ENCODE results near the gene C6.
"Not testable (repeated sequence)": the region's sequence is repeated elsewhere in the genome, so short reads cannot be mapped to it uniquely, and the experiment has no call there.

Gene C6

DNA sequence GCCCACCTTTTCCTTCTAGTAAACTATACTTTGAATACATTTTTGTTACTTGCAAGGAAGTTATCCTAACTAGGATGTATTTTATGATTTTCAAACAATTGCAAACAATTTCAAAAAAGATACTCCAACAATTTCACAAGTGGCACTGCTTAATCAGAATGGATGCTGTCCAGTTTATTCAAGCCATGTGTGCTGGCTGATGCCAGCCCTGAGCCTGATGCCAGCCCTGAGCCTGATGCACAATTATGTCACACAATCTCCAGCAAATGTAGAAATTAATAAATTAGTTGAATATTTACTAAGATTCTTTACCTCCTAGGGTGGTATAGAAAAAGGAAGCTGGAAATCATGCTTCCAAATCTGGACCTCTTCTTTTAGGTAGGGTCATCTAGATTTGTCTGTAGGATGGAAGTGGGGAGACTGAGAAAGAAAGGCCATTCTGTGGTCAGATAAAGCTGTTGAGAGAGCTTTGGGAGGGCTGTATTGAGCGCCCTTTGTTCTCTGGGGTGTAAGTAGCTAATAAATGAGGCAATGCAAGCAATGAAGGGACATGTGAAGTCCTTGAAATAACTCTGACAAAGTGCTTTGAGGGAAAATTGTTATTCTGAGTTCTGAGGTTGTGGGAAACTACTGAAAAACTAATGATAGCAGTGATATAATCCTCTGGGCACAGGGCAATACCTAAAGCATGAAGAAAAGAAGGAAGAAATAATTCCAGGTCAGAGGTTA lies 5.8 kb upstream of the C6 start:
- ATAC-seq (replicated peaks) (no peak), DNase-seq (no peak)
- no peaks in the 10 kb centered on the region for H3K4me1 Mint-ChIP-seq
- H3K9me3 Mint-ChIP-seq = peaks cover 0 to 3% of the 10 kb centered on the region in 2 donors
- H3K36me3 Mint-ChIP-seq = no peaks in the 10 kb centered on the region
- H3K27me3 Mint-ChIP-seq = no peaks in the 10 kb centered on the region
- H3K4me3 Mint-ChIP-seq = no peak overlapping the region
- no peak overlapping the region for H3K27ac Mint-ChIP-seq

DNA sequence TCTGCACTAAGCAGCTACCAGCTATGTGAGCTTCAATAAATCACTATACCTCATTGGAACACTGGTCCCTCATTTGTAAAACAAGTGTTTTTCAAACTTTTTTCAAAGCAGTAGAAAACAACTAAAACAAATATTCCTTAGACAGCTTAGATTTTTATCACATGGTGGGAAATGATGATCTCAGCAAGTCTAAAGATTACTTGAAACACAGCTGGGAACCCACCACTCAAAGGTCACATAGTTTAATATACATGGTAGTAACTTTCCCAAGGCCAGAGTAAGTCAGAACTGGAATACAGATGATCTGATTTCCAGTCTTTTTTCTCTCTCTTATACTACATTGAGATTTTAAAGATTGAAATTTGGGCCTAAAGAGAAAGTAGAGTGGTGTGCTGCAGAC lies 850 bp upstream of the C6 start:
- Mint-ChIP-seq H3K4me3 (no peak overlapping the region), H3K27me3 (no peaks in the 10 kb centered on the region), H3K9me3 (peaks cover 0 to 6% of the 10 kb centered on the region in 2 donors), H3K27ac (no peak overlapping the region), H3K36me3 (no peaks in the 10 kb centered on the region), H3K4me1 (no peaks in the 10 kb centered on the region)
- ATAC-seq (replicated peaks) (no peak), DNase-seq (no peak)

DNA sequence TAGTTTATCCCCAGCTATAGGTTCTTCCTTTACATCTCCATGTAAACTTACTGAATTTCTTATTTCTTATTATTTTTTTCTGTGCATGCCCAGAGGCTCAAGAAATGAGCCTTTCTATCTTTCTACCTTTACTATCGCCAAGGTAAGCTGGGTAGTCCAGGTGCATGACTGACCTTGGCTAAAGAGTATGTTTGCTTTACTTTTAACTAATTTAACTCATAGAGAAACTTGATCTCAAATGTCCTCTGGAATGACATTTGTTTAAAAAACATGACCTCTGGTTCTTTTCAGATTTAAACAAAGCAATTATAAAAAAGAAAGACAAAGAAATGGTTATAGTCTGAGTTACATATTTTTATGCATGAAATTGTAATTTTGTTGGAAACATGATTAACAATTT lies 397 bp downstream of the C6 start:
- no peaks in the 10 kb centered on the region for H3K4me1 Mint-ChIP-seq
- H3K27me3 Mint-ChIP-seq = no peaks in the 10 kb centered on the region
- H3K36me3 Mint-ChIP-seq = no peaks in the 10 kb centered on the region
- ATAC-seq (replicated peaks) (no peak), DNase-seq (no peak)
- no peak overlapping the region for H3K4me3 Mint-ChIP-seq
- no peak overlapping the region for H3K27ac Mint-ChIP-seq
- H3K9me3 Mint-ChIP-seq = peaks cover 4 to 10% of the 10 kb centered on the region in 2 donors

DNA sequence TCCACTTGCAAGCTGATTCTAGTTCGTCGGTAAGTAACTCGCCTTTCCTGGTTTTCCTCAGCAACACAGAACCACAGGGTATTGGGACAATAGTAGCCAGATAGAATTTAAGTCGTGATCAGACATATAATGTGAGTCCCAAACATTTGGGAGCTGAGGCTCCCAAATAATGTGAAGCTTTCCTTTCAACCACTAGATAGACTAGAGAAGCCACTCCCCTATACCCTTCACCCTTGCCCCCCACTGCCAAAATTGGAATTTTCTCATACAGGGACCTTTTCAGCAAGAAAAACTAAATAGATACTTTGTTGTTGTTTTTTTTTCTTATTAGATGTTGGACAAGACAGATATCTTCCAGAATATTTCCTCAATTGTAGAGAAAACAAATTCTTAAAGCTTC lies 1.9 kb downstream of the C6 start:
- Mint-ChIP-seq H3K4me3 (no peak overlapping the region), H3K4me1 (no peaks in the 10 kb centered on the region), H3K27me3 (no peaks in the 10 kb centered on the region), H3K27ac (no peak overlapping the region), H3K9me3 (peaks cover 4 to 7% of the 10 kb centered on the region in 2 donors), H3K36me3 (no peaks in the 10 kb centered on the region)
- ATAC-seq (replicated peaks) (no peak), DNase-seq (no peak)

DNA sequence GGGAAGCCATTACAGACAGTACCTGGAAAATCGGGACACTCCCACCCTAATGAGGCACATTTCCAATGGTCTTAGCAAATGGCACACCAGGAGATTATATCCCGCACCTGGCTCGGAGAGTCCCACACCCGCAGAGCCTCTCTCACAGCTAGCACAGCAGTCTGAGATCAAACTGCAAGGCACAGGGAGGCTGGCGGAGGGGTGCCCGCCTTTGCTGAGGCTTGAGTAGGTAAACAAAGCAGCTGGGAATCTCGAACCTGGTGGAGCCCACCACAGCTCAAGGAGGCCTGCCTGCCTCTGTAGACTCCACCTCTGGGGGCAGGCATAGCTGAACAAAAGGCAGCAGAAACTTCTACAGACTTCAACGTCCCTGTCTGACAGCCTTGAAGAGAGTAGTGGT lies 7.9 kb downstream of the C6 start:
- H3K27ac Mint-ChIP-seq; H3K36me3 Mint-ChIP-seq; H3K9me3 Mint-ChIP-seq; DNase-seq; ATAC-seq (replicated peaks); H3K4me1 Mint-ChIP-seq; H3K4me3 Mint-ChIP-seq; H3K27me3 Mint-ChIP-seq: not testable (repeated sequence)

DNA sequence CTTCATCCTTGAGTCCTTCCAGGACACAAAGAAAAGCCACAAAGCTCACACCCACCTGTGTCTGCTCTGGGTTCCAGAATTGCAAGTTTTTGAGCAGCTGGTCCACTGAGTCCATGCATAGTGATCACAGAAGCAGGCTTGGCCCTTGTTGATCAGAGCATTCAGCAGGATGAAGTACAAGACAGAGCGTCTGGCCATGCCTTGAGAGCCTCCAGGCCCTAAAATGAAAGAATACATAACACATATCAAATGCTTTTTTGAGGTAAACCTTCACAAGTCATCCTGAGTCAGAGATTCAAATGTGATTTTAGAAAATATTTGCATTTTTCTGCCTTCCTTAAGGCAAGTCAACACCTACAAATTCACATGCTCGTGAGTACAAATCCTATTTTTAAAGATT lies 10.3 kb downstream of the C6 start:
- H3K36me3 Mint-ChIP-seq = no peaks in the 10 kb centered on the region
- no peak overlapping the region for H3K4me3 Mint-ChIP-seq
- H3K4me1 Mint-ChIP-seq = no peaks in the 10 kb centered on the region
- peaks cover 0 to 2% of the 10 kb centered on the region in 2 donors for H3K9me3 Mint-ChIP-seq
- H3K27ac Mint-ChIP-seq = no peak overlapping the region
- ATAC-seq (replicated peaks) (no peak), DNase-seq (no peak)
- H3K27me3 Mint-ChIP-seq = no peaks in the 10 kb centered on the region

DNA sequence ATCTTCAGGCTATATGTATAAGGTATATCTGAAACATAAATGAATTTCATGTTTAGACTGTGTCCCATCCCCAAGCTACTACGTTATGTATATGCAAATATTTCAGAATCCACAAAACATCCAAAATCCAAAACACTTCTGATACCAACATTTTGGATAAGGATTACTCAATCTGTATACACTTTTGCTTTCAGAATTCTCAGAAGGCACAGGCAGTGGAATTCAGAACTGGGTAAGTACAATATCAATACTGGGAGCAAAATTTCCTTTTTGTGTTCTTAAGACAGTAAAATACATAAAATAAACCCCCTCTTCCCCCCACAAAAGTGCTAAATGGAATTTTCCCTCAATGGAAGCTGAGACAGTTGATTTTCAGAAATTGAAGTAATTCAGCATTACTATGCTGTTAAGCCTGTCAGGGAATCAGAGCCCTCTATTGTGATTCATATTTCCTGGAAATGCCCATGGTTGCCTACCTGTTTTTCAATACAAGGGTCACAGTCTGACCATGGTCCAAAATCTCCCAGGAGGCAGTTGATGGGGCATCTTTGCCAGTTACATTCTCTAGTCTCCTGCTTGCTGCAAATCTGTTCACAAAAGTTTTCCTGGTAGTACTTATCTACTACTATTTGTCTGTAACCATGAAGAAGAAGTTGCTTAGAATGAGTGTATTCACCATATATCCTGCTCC lies 12.1 kb downstream of the C6 start:
- Mint-ChIP-seq H3K4me3 (no peak overlapping the region), H3K36me3 (no peaks in the 10 kb centered on the region), H3K27me3 (no peaks in the 10 kb centered on the region), H3K27ac (no peak overlapping the region), H3K4me1 (no peaks in the 10 kb centered on the region), H3K9me3 (peaks cover 0 to 2% of the 10 kb centered on the region in 2 donors)
- no peak for ATAC-seq (replicated peaks)
- DNase-seq = no peak

DNA sequence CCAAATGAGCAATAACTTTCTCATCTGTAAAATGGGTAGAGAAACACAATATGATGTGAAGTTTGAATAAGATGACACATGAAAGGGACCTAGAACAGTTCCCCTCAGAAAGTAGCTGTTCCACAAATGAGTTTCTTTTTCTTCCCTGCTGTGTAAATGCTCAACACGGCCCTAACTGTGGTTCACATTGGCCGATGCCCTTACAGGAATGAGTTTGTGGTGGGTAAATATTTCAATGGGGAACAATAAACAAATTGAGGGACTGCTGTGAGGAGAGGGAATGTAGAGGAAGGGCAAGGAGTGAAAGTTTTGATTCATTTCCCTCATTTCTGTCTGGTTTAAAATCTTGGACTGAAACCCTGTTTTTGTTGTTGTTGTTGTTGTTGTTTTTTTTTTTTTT lies 12.8 kb downstream of the C6 start:
- H3K4me3 Mint-ChIP-seq = no peak overlapping the region
- H3K27me3 Mint-ChIP-seq = no peaks in the 10 kb centered on the region
- DNase-seq (no peak), ATAC-seq (replicated peaks) (no peak)
- no peaks in the 10 kb centered on the region for H3K4me1 Mint-ChIP-seq
- no peak overlapping the region for H3K27ac Mint-ChIP-seq
- H3K36me3 Mint-ChIP-seq = no peaks in the 10 kb centered on the region
- H3K9me3 Mint-ChIP-seq = peaks cover 0 to 2% of the 10 kb centered on the region in 2 donors

DNA sequence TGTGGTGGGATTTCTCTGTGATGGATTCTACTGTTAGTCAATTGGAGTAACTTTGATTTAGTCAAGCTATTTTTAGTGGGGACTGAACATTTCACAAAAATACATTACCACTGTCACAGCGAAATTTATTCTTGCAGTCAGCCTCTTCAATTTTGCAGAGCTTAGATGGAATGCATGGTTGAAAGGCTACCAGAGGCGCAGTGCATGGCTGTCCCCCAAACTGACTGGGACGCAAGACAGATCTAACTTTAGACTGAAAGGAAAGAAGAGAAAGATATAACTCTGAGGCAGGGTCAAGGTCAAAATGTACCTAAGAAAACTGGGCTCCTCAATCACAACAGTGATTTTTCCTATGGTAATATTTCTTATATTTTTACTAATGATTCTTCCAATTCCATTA lies 13.7 kb downstream of the C6 start:
- DNase-seq (no peak), ATAC-seq (replicated peaks) (no peak)
- H3K4me3 Mint-ChIP-seq = no peak overlapping the region
- H3K36me3 Mint-ChIP-seq = no peaks in the 10 kb centered on the region
- H3K27me3 Mint-ChIP-seq = no peaks in the 10 kb centered on the region
- no peaks in the 10 kb centered on the region for H3K4me1 Mint-ChIP-seq
- peaks cover 0 to 2% of the 10 kb centered on the region in 2 donors for H3K9me3 Mint-ChIP-seq
- no peak overlapping the region for H3K27ac Mint-ChIP-seq

DNA sequence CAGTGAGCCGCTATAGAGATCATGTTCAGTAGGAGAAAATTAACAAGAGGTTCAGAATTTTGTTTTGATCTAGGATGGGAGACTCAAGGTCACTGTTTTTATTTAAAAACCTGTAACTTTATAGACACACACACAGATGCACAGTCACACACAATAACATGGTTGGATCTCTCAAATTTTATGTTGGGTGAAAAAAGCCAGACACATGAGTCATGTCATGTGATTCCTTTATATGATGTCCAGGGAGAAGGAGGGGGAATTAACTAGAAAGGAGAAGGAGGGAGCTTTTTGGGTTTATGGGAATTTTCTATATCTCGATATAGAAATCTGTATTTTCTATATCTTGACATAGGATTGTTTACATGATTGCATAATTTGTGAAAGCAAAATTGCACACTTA lies 17.1 kb downstream of the C6 start:
- Mint-ChIP-seq H3K27ac (no peak overlapping the region), H3K27me3 (no peaks in the 10 kb centered on the region), H3K9me3 (peaks cover 0 to 2% of the 10 kb centered on the region in 2 donors), H3K4me3 (no peak overlapping the region), H3K36me3 (no peaks in the 10 kb centered on the region), H3K4me1 (no peaks in the 10 kb centered on the region)
- DNase-seq = no peak
- no peak for ATAC-seq (replicated peaks)

DNA sequence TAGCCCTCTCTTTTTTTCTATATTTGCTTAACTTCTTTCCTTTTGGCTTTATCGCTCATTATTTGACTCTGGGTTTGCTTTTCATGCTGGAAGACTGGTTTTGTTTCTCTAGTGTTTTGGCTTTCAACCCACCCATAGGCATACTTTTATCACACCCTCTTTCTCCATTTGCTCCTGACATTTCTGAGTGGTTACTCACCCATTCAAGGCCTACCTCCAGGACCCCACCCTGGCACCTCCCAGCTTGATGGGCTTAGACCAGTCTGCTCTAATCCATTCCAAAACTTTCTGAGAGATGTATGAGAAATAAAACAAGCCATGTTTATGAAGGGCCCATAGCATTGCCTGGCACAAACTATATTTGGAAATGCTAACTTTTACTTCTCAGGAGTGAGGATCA lies 18.1 kb downstream of the C6 start:
- Mint-ChIP-seq H3K4me3 (no peak overlapping the region), H3K27ac (no peak overlapping the region), H3K36me3 (no peaks in the 10 kb centered on the region), H3K27me3 (no peaks in the 10 kb centered on the region), H3K9me3 (no peaks in the 10 kb centered on the region), H3K4me1 (no peaks in the 10 kb centered on the region)
- DNase-seq (no peak), ATAC-seq (replicated peaks) (no peak)

DNA sequence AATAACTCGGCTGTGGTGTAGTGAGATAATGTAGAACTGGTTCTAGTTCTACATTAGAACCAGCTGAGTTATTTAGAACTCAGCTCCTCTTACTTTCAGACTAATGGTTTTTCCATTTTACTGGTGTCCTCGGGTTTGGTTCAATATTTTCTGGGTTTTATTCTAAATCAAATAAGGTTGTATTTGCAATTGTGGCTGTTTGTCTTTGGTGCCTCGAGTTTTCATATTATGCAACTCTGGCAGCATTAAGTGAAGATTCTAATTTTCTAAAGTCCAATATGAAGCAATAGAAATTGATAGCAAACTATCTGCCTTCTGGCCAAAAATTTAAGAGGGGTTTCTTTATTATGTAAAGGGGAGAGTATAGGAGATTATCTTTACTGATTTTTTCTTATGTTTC lies 19.0 kb downstream of the C6 start:
- Mint-ChIP-seq H3K4me1 (no peaks in the 10 kb centered on the region), H3K27me3 (no peaks in the 10 kb centered on the region)

DNA sequence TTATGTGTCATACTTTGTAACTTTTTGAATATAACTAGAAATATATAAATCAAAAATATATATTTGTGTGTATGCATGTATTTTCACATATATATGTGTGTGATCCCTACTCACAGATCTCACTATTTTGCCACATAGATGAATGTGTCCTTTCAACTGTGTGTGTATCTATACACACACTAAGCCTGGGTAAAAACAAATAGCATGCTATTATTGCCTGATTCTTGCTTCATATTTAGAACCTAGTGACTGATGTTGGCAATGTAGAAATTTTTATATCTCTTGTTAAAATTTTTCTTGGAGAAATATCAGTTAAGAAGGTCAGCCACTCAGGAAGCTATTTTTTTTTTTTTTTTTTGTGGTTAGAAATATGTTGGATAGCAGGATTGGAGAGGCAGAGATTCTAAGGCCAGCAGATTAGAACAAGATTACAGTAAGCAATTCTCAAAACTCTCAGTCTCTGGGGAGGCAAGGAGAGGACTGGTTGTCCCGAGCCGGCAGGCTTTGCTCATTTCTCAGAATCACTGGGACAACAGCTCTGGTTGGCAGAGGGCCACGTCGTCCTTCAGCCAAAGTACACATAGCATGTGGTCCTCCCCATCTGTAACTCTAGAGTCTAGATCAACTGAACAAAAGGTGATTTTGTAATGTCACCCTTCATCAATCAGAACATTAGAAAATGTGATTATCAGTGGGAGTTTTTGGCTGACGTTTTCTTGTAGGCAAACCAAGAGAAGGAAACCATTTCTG lies 19.7 kb downstream of the C6 start:
- DNase-seq = no peak
- H3K27me3 Mint-ChIP-seq = no peaks in the 10 kb centered on the region
- no peak for ATAC-seq (replicated peaks)
- no peaks in the 10 kb centered on the region for H3K4me1 Mint-ChIP-seq
- no peaks in the 10 kb centered on the region for H3K36me3 Mint-ChIP-seq
- peaks cover 0 to 6% of the 10 kb centered on the region in 2 donors for H3K9me3 Mint-ChIP-seq
- no peak overlapping the region for H3K4me3 Mint-ChIP-seq
- no peak overlapping the region for H3K27ac Mint-ChIP-seq

More for the DNA sequence above, 19.0 kb downstream of the C6 start:
- Mint-ChIP-seq H3K9me3 (peaks cover 0 to 6% of the 10 kb centered on the region in 2 donors), H3K36me3 (no peaks in the 10 kb centered on the region), H3K27ac (no peak overlapping the region), H3K4me3 (no peak overlapping the region)
- ATAC-seq (replicated peaks) (no peak), DNase-seq (no peak)

DNA sequence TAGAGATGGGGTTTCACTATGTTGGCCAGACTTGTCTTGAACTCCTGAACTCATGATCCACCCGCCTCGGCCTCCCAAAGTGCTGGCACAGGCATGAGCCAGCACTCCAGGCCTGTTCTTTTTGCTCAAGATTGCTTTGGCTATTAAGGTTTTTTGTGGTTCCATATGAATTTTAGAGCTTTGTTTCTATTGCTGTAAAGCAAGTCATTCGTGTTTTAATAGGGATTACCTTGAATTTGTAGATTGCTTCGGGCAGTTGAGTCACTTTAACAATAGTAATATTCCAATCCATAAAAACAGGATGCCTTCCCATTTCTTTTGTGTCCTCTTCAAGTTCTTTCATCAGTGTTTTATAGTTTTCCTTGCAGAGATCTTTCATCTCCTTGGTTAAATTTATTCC lies 22.1 kb downstream of the C6 start:
- Mint-ChIP-seq H3K4me1 (no peaks in the 10 kb centered on the region), H3K4me3 (no peak overlapping the region), H3K27ac (no peak overlapping the region), H3K9me3 (peaks cover 0 to 6% of the 10 kb centered on the region in 2 donors), H3K27me3 (no peaks in the 10 kb centered on the region), H3K36me3 (no peaks in the 10 kb centered on the region)
- DNase-seq = no peak
- ATAC-seq (replicated peaks) = no peak

DNA sequence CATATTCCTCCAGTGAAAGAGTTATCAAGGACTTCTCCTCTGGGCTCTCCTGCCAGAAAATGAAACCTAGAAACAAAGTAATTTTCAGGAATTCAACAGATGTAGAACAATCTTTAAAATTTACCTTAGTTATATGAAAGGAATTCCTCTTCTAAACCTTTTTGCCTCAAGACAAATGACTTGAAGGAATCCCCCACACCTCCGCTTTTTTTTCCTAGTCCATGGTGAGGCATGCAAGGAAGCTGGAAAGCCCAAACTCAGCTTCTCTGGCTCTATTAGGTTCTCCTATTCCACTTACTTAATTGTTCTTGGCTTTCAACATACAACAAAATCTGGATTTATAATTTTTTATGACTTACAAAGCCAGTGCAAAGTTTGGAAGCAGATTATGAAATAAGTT lies 27.2 kb downstream of the C6 start:
- Mint-ChIP-seq H3K36me3 (no peaks in the 10 kb centered on the region), H3K4me1 (no peaks in the 10 kb centered on the region), H3K27me3 (no peaks in the 10 kb centered on the region), H3K9me3 (peaks cover 0 to 6% of the 10 kb centered on the region in 2 donors), H3K4me3 (no peak overlapping the region), H3K27ac (no peak overlapping the region)
- no peak for DNase-seq
- no peak for ATAC-seq (replicated peaks)
